HG02642 (cell line): ENCODE data around the gene MRFAP1L1.

Experiments used
- ATAC-seq: cut with Tn5 transposase; IDR thresholded peaks from one replicate; pipeline ENCODE4 v1.9.1; 2021; ENCODE audit warnings: mild to moderate bottlenecking; ENCODE audit not compliant: unreplicated experiment, poor library complexity

Gene MRFAP1L1

GRCh38 chr4:6672131-6672530 lies 37.5 kb downstream of the MRFAP1L1 start:
- ATAC-seq, result no peak

- no peak for ATAC-seq
Measured at GRCh38 chr4:6671648-6672047, 38.0 kb downstream of the MRFAP1L1 start.

GRCh38 chr4:6668391-6668790 lies 41.3 kb downstream of the MRFAP1L1 start:
- no peak for ATAC-seq

- ATAC-seq, result no peak
Measured at GRCh38 chr4:6665320-6665654, 44.4 kb downstream of the MRFAP1L1 start.

GRCh38 chr4:6663596-6664393 lies 45.9 kb downstream of the MRFAP1L1 start:
- ATAC-seq, result no peak

- ATAC-seq, result no peak
Measured at GRCh38 chr4:6662591-6662990, 47.1 kb downstream of the MRFAP1L1 start.

- ATAC-seq, result no peak
Measured at GRCh38 chr4:6660430-6660829, 49.2 kb downstream of the MRFAP1L1 start.

- ATAC-seq, result no peak
Measured at GRCh38 chr4:6659897-6660296, 49.8 kb downstream of the MRFAP1L1 start.

GRCh38 chr4:6658597-6659075 lies 51.0 kb downstream of the MRFAP1L1 start:
- peak; percentile 54 for ATAC-seq

GRCh38 chr4:6658209-6658595 lies 51.5 kb downstream of the MRFAP1L1 start:
- ATAC-seq, result no peak
